ENCODE data around the gene RAB40C.

RAB40C gene

DNA sequence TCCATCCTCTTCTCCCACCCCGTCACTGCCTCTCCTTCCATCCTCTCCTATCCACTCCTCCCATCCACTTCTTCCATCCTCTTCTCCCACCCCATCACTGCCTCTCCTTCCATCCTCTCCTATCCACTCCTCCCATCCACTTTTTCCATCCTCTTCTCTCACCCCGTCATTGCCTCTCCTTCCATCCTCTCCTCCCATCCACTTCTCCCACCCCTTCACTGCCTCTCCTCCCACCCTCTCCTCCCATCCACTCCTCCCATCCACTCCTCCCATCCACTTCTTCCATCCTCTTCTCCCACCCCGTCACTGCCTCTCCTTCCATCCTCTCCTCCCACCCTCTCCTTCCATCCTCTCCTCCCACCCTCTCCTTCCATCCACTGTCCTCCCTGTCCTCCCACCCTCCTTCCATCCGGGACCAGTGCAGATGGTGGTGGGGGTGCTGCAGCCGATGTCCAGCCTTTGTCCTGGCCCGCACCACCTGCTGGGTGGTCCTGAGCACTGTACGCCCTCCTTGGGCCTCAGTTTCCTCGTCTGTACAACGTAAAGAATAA is 42.0 kb downstream of the RAB40C start:
- H3K9me3 Mint-ChIP-seq = no peaks in the 10 kb centered on the region
- H3K4me1 Mint-ChIP-seq (ENCODE audit: low read depth) = peaks cover 11% of the 10 kb centered on the region
- no peaks in the 10 kb centered on the region for H3K27me3 Mint-ChIP-seq
- DNase-seq = no peak
- H3K36me3 Mint-ChIP-seq (ENCODE audit: low read depth) = peaks cover 36% of the 10 kb centered on the region
- no peak overlapping the region for H3K4me3 Mint-ChIP-seq
- H3K27ac Mint-ChIP-seq = no peak overlapping the region

DNA sequence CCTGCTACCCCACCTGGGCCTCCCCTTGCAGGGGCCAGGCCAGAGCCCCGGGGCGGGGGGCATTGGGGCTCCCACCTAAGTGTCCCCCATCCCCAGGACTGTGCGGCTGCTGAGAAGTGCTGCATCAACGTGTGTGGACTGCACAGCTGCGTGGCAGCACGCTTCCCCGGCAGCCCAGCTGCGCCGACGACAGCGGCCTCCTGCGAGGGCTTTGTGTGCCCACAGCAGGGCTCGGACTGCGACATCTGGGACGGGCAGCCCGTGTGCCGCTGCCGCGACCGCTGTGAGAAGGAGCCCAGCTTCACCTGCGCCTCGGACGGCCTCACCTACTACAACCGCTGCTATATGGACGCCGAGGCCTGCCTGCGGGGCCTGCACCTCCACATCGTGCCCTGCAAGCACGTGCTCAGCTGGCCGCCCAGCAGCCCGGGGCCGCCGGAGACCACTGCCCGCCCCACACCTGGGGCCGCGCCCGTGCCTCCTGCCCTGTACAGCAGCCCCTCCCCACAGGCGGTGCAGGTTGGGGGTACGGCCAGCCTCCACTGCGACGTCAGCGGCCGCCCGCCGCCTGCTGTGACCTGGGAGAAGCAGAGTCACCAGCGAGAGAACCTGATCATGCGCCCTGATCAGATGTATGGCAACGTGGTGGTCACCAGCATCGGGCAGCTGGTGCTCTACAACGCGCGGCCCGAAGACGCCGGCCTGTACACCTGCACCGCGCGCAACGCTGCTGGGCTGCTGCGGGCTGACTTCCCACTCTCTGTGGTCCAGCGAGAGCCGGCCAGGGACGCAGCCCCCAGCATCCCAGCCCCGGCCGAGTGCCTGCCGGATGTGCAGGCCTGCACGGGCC is 42.8 kb downstream of the RAB40C start:
- Mint-ChIP-seq H3K4me3 (no peak overlapping the region), H3K4me1 (ENCODE audit: low read depth) (peaks cover 15% of the 10 kb centered on the region), H3K27ac (no peak overlapping the region), H3K36me3 (ENCODE audit: low read depth) (peaks cover 30% of the 10 kb centered on the region), H3K9me3 (no peaks in the 10 kb centered on the region), H3K27me3 (no peaks in the 10 kb centered on the region)
- DNase-seq = no peak

- no peaks in the 10 kb centered on the region for H3K27me3 Mint-ChIP-seq
- no peak overlapping the region for H3K27ac Mint-ChIP-seq
- no peak for DNase-seq
- no peak overlapping the region for H3K4me3 Mint-ChIP-seq
- peaks cover 15% of the 10 kb centered on the region for H3K4me1 Mint-ChIP-seq (ENCODE audit: low read depth)
- H3K9me3 Mint-ChIP-seq = no peaks in the 10 kb centered on the region
- H3K36me3 Mint-ChIP-seq (ENCODE audit: low read depth) = peaks cover 23% of the 10 kb centered on the region
These were observed 43.6 kb downstream of the RAB40C start for GRCh38 chr16:633336-634050.

GRCh38 chr16:634051-634670 is 44.3 kb downstream of the RAB40C start:
- peak overlapping the region; percentile 81 for H3K27ac Mint-ChIP-seq
- peak overlapping the region; percentile 86 for H3K4me3 Mint-ChIP-seq
- no peaks in the 10 kb centered on the region for H3K9me3 Mint-ChIP-seq
- H3K36me3 Mint-ChIP-seq (ENCODE audit: low read depth) = peaks cover 21% of the 10 kb centered on the region
- no peaks in the 10 kb centered on the region for H3K27me3 Mint-ChIP-seq
- no peak for DNase-seq
- H3K4me1 Mint-ChIP-seq (ENCODE audit: low read depth) = peaks cover 15% of the 10 kb centered on the region

GRCh38 chr16:634996-635395 is 45.1 kb downstream of the RAB40C start:
- Mint-ChIP-seq H3K4me1 (ENCODE audit: low read depth) (peaks cover 15% of the 10 kb centered on the region), H3K27ac (peak overlapping the region; percentile 81), H3K27me3 (no peaks in the 10 kb centered on the region), H3K4me3 (peak overlapping the region; percentile 86), H3K36me3 (ENCODE audit: low read depth) (peaks cover 21% of the 10 kb centered on the region), H3K9me3 (no peaks in the 10 kb centered on the region)
- DNase-seq = no peak

DNA sequence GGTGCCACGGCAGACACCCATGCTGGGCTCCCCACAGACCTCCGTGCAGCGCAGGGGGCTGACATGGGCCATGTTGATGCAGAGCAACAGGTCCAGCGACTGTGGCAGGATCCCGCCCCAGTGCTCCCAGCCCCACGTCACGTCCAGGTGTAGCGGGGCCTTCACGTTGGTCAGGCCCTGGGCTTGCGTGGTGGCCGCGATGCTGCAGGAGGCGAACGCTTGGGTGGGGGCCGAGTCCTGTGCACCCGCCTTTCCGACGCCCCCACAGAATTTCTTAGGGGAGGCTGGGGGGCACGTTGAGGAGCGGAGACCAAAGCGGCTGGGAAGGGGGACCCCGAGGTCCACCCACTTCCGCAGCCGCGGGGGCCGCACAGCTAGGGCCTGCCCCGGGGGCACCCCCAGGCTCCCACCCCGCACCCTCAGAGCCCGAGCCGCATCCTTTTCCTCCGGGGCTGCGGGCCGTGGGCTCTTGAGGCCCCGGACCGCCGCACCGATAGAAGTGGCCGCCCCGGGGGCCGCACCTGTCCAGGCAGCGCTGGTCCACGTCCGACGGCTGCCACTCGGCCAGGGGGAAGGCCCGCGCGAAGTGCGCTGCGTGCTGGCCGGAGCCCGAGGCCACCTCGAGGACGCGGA is 45.8 kb downstream of the RAB40C start:
- Mint-ChIP-seq H3K4me3 (peak overlapping the region; percentile 86), H3K9me3 (no peaks in the 10 kb centered on the region), H3K4me1 (ENCODE audit: low read depth) (peaks cover 17% of the 10 kb centered on the region), H3K27me3 (no peaks in the 10 kb centered on the region), H3K36me3 (ENCODE audit: low read depth) (peaks cover 21% of the 10 kb centered on the region), H3K27ac (peak overlapping the region; percentile 47)
- peak; percentile 60 for DNase-seq

- H3K4me3 Mint-ChIP-seq = peak within 1 kb of the TSS; percentile 86
- no peaks in the 10 kb centered on the region for H3K27me3 Mint-ChIP-seq
- H3K36me3 Mint-ChIP-seq (ENCODE audit: low read depth) = peaks cover 21% of the 10 kb centered on the region
- H3K9me3 Mint-ChIP-seq = no peaks in the 10 kb centered on the region
- H3K27ac Mint-ChIP-seq = peak within 1 kb of the TSS; percentile 98
- peaks cover 17% of the 10 kb centered on the region for H3K4me1 Mint-ChIP-seq (ENCODE audit: low read depth)
- peak; percentile 99 for DNase-seq
These were observed 46.6 kb downstream of the RAB40C start, which contains the start of gene METTL26 for GRCh38 chr16:636206-637080. Gene METTL26 (minus strand): TSS chr16:636305. CDS start chr16:636290, 15 bp downstream.

DNA sequence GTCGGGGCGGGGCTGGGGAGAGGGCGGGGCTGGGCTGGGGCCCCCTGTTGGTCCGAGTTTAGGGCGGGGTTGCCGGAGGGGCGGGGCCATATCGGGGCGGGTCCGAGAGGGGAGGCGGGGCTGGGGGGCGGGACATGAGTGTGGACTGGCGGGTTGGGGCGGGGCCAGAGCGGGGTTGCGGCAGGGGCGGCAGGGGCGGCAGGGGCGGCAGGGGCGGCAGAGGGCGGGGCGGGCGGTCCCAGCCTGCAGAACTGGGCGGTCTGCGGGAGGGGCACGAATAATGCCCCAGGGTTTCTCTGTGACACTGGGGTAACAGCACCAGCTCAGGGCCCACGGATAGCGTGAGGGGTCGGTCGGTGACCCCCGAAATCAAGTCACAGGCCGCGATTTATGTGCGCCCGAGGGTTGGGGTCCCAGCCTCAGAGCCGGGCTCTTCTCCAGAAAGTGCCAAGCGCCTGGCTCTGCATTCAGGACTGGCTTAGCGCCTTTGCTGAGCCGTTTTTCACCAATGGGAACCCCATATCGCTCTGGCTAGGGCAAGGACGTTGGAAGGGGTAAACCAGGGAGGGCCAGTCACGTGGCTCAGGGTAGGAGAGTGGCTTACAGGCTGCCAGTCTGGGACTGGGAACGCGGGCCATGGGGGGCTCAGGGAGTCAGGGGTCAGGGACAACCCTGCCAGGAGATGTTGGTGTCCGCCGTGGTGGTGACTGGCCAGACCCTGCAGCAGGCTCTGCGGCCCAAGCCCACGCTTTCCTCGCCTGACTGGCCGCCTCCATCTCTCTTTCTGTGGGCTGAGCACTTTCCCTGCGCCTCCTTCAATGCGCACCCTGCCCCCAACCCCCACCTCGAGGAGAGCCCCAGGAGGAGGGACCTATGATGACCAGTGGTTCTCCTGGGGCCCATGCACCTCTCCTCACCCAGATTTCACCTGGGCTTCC is 47.5 kb downstream of the RAB40C start:
- no peaks in the 10 kb centered on the region for H3K9me3 Mint-ChIP-seq
- H3K4me3 Mint-ChIP-seq = peak overlapping the region; percentile 86
- peaks cover 17% of the 10 kb centered on the region for H3K4me1 Mint-ChIP-seq (ENCODE audit: low read depth)
- peaks cover 21% of the 10 kb centered on the region for H3K36me3 Mint-ChIP-seq (ENCODE audit: low read depth)
- H3K27me3 Mint-ChIP-seq = no peaks in the 10 kb centered on the region
- peak overlapping the region; percentile 98 for H3K27ac Mint-ChIP-seq
- no peak for DNase-seq

DNA sequence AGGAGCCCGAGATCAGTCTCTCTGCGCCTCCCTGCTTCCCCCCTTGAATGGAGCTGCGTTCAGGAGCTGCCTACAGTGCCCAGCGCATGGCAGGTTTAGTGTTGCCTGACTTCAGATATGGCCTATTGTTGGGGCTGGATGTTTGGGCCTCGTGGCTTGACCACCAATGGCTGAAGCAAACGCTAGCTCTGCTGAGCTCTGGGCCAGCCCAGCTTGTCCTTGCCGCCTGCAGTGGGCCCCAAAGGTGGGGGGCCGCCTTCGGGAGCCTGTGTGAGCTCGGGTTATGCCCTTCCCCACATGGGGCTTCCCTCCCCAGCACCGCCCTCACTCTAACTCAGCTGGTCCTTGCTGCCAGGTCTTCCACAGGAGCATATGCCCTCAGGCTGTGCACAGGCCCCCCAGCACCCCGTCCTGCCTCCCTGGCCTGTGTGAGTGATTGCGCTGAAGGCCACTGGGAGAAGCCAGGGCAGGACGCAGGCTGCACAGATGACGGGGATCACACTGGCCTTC is 48.2 kb downstream of the RAB40C start:
- peaks cover 24% of the 10 kb centered on the region for H3K36me3 Mint-ChIP-seq (ENCODE audit: low read depth)
- H3K27ac Mint-ChIP-seq = no peak overlapping the region
- peaks cover 21% of the 10 kb centered on the region for H3K4me1 Mint-ChIP-seq (ENCODE audit: low read depth)
- no peak overlapping the region for H3K4me3 Mint-ChIP-seq
- H3K9me3 Mint-ChIP-seq = no peaks in the 10 kb centered on the region
- no peak for DNase-seq
- H3K27me3 Mint-ChIP-seq = no peaks in the 10 kb centered on the region

GRCh38 chr16:638836-639235 is 49.0 kb downstream of the RAB40C start:
- H3K4me3 Mint-ChIP-seq = no peak overlapping the region

DNA sequence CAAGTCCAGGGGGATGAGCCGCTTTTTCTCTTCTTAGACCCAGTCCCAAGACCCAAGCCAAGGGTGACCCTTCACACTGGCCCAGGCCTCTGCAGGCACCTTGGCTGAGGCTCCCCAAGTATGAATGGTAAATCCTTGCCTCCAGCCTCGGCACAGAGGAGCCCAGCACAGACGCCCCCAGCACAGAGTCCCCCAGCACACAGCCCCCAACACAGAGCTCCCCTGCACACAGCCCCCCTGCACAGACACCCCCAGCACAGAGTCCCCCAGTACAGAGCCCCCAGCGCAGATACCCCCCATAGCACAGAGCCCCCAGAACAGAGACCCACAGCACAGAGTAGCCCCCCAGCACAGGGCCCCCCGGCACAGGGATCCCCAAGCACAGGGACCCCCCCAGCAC is 50.7 kb downstream of the RAB40C start:
- no peak overlapping the region for H3K4me3 Mint-ChIP-seq
- peaks cover 24% of the 10 kb centered on the region for H3K36me3 Mint-ChIP-seq (ENCODE audit: low read depth)
- H3K9me3 Mint-ChIP-seq = no peaks in the 10 kb centered on the region
- H3K27ac Mint-ChIP-seq = no peak overlapping the region
- DNase-seq = no peak
- H3K4me1 Mint-ChIP-seq (ENCODE audit: low read depth) = peaks cover 28% of the 10 kb centered on the region
- no peaks in the 10 kb centered on the region for H3K27me3 Mint-ChIP-seq

More at GRCh38 chr16:638836-639235, 49.0 kb downstream of the RAB40C start:
- no peaks in the 10 kb centered on the region for H3K9me3 Mint-ChIP-seq
- H3K36me3 Mint-ChIP-seq (ENCODE audit: low read depth) = peaks cover 24% of the 10 kb centered on the region
- H3K27ac Mint-ChIP-seq = no peak overlapping the region
- no peaks in the 10 kb centered on the region for H3K27me3 Mint-ChIP-seq
- peaks cover 25% of the 10 kb centered on the region for H3K4me1 Mint-ChIP-seq (ENCODE audit: low read depth)
- no peak for DNase-seq

DNA sequence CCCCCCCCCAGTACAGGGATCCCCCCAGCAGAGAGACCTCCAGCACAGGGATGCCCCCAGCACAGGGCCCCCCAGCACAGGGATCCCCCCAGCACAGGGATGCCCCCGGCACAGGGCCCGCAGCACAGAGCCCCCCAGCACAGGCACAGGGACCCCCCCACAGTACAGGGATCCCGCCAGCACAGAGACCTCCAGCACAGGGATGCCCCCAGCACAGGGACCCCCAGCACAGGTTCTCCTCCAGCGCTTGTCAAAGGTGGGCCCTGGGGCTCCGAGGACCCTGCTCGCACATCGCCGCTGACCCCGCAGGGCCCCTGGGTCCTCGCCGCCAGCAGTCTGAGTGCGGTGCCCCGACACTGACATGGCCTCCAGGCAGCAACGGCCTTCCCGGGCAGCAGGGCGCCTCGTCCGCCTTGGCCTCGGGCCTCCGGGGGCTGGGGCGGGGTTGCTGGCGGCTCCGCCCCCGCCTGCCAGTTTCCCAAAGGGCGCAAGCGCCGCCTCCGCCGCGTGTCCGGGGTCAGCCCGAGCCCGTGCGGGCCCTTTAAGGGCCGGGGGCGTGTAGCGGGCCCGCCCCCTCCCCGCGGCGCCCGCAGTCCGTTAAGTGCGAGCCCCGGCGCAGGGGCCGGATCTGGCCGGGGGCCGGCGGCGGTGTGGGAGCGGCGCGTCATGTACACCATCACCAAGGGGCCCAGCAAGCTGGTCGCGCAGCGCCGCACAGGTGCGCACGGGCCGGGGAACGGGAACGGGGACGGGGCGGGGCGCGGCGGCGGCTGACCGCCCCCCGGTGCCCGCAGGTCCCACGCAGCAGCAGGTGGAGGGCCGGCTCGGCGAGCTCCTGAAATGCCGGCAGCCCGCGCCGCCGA is 51.7 kb downstream of the RAB40C start, which contains the start of gene MCRIP2:
TSS of gene MCRIP2 (plus strand) at position 503 of the 863 bp plus-strand sequence. CDS start at position 667, 164 bp downstream.
- Mint-ChIP-seq H3K27me3 (no peaks in the 10 kb centered on the region), H3K4me1 (ENCODE audit: low read depth) (peaks cover 25% of the 10 kb centered on the region), H3K36me3 (ENCODE audit: low read depth) (peaks cover 26% of the 10 kb centered on the region), H3K4me3 (peak within 1 kb of the TSS; percentile 83), H3K27ac (peak within 1 kb of the TSS; percentile 71), H3K9me3 (no peaks in the 10 kb centered on the region)
- DNase-seq = peak; percentile 88

All from activated T-cell treated with anti-CD3 and anti-CD28 coated beads, Interleukin-2, amount 50 U/mL, for 24 hours (primary cell).